GM12875 (cell line): ENCODE results near the gene CWH43.
"Not testable (repeated sequence)": the region's sequence is repeated elsewhere in the genome, so short reads cannot be mapped to it uniquely, and the experiment has no call there.

Experiments used
- H3K4me3 ChIP-seq: one replicate; pipeline ENCODE4 v1.5.1; 2011; ENCODE audit warnings: low read depth, low read length, control low read depth
- CTCF ChIP-seq: IDR thresholded peaks from 2 replicates; pipeline ENCODE4 v1.5.1; 2011; ENCODE audit warnings: low read depth, mild to moderate bottlenecking, control low read depth, inconsistent platforms, low read length, moderate library complexity, borderline replicate concordance; ENCODE audit not compliant: insufficient read depth

The CWH43 gene

DNA sequence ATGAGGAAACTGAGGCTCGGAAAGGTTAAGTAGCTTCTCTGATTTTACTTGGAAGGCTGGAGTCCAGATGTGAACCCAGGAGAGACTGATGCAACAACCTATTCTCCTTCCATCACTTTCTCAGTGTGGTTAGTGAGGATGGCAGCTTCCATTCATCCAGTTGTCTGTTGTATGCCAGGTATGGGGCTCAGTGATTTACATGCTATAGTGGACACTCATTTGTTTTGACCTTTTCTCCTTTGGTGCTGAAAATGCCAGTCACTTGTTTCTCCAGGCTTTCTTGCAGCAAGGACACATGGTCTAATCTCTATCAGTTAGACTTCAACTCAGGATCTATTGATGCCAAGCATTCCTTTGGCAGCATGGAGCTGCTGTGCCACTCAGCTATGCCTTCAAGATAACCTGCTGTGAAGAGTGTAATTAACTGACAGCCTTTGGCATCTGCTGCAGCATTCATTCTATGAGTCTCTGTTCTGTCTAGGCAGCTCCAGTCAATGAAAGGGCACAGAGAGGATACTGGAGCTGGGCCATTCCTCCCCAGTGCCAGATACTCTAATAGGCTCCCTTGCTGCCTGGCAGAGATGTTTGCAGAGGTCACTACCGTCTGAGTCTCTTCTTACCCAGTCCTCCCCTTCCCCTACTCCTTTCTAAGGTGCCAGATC is 11.0 kb upstream of the CWH43 start:
- no peak overlapping the region for H3K4me3 ChIP-seq
- no peak for TF ChIP-seq CTCF

DNA sequence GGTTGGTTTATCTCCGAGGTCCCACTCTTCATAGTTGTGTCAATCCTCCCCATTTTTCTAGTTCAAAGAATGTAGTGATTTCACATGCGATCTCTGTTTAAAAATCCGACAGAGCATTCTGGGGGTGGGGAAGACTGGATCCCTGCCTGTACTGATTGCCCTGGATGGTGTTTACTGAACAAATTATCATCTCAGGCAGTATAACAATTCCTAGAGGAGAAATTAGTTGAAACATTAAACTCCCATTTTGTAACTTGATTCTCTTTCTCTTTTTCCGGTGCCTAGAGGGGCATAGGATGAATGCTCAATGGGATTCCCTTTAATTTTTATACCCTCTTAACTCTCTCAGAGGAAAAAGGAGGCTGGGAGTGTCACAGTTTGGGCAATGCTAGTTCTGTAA is 10.0 kb upstream of the CWH43 start:
- no peak for TF ChIP-seq CTCF
- no peak overlapping the region for H3K4me3 ChIP-seq

- TF ChIP-seq CTCF: no peak
- H3K4me3 ChIP-seq: no peak overlapping the region
Measured at GRCh38 chr4:48979914-48980579, 6.0 kb upstream of the CWH43 start.

DNA sequence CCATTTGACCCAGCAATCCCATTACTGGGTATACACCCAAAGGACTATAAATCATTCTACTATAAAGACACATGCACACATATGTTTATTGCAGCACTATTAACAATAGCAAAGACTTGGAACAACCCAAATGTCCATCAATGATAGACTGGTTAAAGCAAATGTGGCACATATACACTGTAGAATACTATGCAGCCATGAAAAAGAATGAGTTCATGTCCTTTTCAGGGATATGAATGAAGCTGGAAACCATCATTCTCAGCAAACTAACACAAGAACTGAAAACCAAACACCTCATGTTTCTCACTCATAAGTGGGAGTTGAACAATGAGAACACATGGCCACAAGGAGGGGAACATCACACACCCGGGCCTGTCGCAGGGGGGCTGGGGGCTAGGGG is 2.1 kb upstream of the CWH43 start:
- H3K4me3 ChIP-seq: not testable (repeated sequence)

DNA sequence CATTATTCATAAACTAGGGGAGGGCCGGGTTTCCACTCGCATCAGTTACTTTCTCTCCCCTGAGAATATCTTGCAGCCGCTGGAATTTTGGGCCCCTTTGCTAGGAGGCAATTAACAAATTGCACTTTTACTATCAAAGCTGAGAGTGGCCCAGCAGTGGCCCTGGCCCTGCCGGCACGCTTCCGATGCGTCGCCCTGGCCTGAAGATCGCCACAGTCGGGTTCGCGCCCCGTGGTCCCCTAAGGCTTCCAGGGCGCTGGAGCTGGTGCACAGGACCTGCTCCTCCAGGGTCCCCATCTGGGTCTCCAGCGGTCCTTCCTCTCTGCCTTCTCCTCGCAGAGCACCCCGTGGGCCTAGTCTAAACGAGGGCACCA is 486 bp upstream of the CWH43 start:
- no peak overlapping the region for H3K4me3 ChIP-seq
- TF ChIP-seq CTCF: no peak

DNA sequence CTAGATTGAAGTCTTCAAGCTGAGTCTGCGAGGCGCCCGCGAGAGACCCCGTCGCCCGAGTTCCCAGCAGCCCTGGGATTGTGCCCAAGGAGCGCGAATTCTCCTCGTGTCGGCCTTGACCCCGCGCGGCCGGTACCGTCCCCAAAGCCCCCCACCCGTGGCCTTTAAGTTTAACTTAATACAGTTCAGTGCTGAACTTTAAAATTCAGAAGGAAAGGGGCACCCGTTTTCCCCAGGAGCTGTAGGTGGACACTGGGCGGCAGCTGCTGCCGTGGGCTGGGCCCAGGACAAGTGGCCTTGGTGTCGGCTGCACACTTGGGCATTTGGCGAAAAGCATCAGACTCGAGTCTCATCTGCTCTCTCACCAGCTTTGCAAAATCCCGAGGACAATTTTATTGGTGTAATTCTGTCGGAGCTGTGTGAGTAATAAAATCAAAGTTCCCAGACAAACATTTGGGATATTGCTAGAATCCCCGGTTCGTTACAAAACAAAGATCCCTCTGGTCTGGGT is 634 bp downstream of the CWH43 start:
- no peak overlapping the region for H3K4me3 ChIP-seq
- no peak for TF ChIP-seq CTCF

DNA sequence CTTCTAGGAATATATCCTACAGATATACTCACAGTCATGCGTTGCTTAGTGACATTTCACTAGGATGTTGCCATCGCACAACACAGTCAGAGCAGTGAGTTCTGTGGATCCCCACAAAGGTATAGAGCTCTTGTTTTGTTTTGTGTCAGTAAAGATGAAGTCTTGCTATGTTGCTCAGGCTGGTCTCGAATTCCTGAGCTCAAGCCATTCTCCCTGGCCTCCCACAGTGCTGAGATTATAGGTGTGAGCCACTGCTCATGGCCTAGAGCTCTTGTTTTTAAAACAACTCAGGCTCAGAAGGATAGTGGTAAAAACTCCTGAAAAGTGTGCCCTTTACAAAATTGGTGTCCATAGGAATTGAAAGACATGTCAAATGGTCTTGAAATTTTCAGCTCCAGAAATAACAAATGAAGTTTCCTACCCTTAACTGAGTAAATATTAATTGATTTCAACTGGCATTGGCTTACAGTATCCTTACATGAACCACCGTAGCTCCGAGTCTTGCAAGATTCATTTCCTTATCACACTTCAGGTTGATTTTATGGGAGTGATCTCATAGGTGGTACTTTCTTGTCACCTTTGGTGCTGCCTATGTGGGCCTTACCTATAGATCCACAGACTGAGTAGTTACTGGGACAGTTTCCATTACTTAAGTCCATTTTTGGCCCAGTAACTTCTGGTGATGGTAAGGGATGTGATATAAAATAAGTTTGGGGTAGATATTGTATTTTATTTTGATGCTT is 3.6 kb downstream of the CWH43 start:
- no peak overlapping the region for H3K4me3 ChIP-seq
- TF ChIP-seq CTCF: no peak
